Bone marrow (tissue), 2 donors: Measurements from ENCODE around the gene CEMIP.

ENCODE experiments used
- DNase-seq, 2 donors: peaks; one replicate each; lab custom pipeline; 2025; lab: John Stamatoyannopoulos, UW

Gene CEMIP

GRCh38 chr15:80787316-80787715 lies 8.1 kb downstream of the CEMIP start:
- no peak for DNase-seq

- DNase-seq: no peak
These were observed 9.4 kb downstream of the CEMIP start for GRCh38 chr15:80788536-80788935.

GRCh38 chr15:80789296-80789695 lies 10.1 kb downstream of the CEMIP start:
- no peak for DNase-seq

- DNase-seq: no peak
These were observed 10.6 kb downstream of the CEMIP start for GRCh38 chr15:80789796-80790195.

- no peak for DNase-seq
These were observed 11.1 kb downstream of the CEMIP start for GRCh38 chr15:80790236-80790635.

- no peak for DNase-seq
These were observed 11.8 kb downstream of the CEMIP start for GRCh38 chr15:80791004-80791403.

- no peak for DNase-seq
These were observed 17.2 kb downstream of the CEMIP start for GRCh38 chr15:80796407-80796806.

GRCh38 chr15:80798911-80799310 lies 19.7 kb downstream of the CEMIP start:
- no peak for DNase-seq

- DNase-seq: no peak
These were observed 20.9 kb downstream of the CEMIP start for GRCh38 chr15:80800067-80800466.

- DNase-seq: no peak
These were observed 22.9 kb downstream of the CEMIP start for GRCh38 chr15:80801891-80802680.

GRCh38 chr15:80803580-80804525 lies 24.7 kb downstream of the CEMIP start:
- DNase-seq: no peak

GRCh38 chr15:80804970-80805495 lies 25.9 kb downstream of the CEMIP start:
- no peak for DNase-seq

GRCh38 chr15:80811781-80812315 lies 32.7 kb downstream of the CEMIP start:
- no peak for DNase-seq

- DNase-seq: no peak
These were observed 35.9 kb downstream of the CEMIP start for GRCh38 chr15:80815106-80815505.

- no peak for DNase-seq
These were observed 37.0 kb downstream of the CEMIP start for GRCh38 chr15:80816049-80816653.

- no peak for DNase-seq
These were observed 37.8 kb downstream of the CEMIP start for GRCh38 chr15:80816936-80817335.

- DNase-seq: no peak
These were observed 38.7 kb downstream of the CEMIP start for GRCh38 chr15:80817901-80818300.

GRCh38 chr15:80819001-80819400 lies 39.8 kb downstream of the CEMIP start:
- DNase-seq: peak in 1 of 2 donors; percentile 8

GRCh38 chr15:80820092-80820491 lies 40.9 kb downstream of the CEMIP start:
- no peak for DNase-seq

- DNase-seq: no peak
These were observed 43.1 kb downstream of the CEMIP start for GRCh38 chr15:80822256-80822655.

- no peak for DNase-seq
These were observed 43.5 kb downstream of the CEMIP start for GRCh38 chr15:80822676-80823075.

GRCh38 chr15:80823120-80823519 lies 44.0 kb downstream of the CEMIP start:
- DNase-seq: no peak
